ENCODE data around the gene TMIGD2.
A peak's percentile ranks its signal among the peaks of the same experiment; 100 is the strongest.

The TMIGD2 gene

DNA sequence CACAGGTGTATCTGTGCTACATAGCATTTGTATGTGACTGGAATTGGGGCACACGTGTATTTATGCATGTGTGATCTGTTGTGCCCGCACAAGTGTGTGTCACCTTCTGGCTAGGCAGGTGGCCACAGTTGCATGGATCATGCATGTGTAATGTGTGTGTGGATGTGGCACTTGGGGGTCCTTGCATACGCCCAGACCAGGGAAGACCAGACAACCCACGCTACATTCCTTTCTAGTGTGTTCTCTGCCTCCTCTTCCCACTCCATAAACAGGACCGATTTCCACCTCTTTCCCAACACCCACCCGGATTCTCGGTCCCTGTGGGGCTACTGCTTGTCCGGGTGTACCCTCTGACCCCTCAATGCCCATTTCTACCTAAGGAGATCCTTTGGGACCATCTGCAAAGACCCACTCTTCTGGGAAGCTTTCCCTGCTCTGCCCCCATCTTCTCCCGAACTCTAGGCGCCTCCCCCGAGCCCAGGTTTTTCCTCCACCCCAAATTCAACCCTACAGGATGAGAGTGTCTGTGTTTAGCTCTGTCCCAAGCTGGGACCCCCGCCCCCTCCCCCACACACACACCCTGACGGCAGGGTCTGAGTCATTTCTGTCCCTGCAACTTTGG, 24.1 kb upstream of the TMIGD2 start:
- no peak for FAIRE-seq

DNA sequence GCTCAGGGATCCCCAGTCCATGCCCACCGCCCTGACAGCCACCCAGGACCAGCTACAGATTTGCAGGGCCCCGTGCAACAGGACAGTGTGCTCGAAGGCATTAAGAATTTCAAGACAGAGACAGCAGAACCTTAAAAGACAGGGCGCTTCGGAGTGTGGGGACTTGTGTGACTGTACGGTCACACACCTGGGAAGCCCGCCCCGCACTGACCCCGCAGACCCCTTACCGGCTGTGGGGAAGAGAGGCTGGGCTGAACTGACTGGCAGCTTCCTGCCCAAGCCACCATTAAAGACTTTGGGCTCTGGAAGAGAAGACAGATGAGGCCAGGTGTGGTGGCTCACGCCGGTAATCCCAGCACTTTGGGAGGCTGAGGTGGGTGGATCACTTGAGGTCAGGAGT, 22.0 kb upstream of the TMIGD2 start:
- FAIRE-seq: no peak

DNA sequence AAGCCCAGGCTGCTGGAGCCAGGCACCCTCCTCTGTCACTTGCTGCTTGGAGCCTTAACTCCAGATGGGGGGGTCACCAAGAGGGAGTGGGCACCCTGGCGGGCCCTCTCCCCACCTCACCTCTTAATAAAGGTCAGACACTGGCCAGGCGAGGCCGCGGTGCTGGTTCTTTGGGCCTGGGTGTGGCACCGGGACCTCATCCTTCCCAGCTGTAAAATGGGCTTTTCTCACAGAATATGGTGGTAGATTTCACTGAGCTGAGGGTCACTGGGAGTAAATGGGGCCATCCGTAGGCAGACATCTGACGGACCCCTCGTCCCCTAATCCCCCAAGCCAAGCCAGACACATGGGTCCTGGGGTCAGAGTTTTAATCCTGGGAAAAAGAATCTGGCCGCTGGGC, 21.5 kb upstream of the TMIGD2 start:
- FAIRE-seq: no peak

DNA sequence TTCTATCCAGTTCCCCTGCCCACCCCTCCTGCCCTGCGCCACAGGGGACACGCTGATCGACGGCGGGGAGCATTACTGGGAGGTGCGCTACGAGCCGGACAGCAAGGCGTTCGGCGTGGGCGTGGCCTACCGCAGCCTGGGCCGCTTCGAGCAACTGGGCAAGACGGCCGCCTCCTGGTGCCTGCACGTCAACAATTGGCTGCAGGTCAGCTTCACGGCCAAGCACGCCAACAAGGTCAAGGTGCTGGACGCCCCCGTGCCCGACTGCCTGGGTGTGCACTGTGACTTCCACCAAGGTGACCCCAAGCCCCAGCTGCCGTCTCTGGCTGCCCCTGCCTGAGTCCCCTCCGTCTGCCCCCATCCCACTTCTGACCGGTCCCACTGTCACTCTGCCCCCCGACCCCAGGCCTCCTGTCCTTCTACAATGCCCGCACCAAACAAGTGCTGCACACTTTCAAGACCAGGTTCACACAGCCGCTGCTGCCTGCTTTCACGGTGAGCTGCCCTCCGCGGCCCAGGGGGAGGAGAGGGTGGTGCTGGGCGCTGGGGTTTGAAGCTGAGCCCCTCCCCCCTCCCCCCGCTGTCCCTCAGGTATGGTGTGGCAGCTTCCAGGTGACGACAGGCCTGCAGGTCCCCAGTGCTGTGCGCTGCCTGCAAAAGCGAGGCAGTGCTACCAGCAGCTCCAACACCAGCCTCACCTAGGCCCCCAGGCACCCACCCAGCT, 20.9 kb upstream of the TMIGD2 start:
- no peak for FAIRE-seq

DNA sequence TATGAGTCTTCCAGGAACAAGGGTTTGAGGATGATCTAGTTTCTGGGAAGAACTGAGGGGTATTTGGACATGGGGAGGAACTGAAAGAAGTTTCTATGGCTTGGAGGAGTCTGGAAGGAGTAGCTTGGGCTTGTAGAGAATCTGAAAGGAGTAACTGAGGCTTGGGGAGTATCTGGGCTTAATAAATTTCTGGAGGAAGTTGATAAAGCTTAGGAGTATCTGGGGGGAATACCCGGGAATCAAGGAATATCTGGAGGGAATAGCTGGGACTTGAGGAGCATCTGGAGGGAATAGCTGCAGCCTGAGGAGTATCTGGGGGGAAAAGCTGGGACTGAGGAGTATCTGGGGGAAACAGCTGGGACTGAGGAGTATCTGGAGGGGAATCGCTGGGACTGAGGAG, 18.2 kb upstream of the TMIGD2 start:
- FAIRE-seq: no peak

DNA sequence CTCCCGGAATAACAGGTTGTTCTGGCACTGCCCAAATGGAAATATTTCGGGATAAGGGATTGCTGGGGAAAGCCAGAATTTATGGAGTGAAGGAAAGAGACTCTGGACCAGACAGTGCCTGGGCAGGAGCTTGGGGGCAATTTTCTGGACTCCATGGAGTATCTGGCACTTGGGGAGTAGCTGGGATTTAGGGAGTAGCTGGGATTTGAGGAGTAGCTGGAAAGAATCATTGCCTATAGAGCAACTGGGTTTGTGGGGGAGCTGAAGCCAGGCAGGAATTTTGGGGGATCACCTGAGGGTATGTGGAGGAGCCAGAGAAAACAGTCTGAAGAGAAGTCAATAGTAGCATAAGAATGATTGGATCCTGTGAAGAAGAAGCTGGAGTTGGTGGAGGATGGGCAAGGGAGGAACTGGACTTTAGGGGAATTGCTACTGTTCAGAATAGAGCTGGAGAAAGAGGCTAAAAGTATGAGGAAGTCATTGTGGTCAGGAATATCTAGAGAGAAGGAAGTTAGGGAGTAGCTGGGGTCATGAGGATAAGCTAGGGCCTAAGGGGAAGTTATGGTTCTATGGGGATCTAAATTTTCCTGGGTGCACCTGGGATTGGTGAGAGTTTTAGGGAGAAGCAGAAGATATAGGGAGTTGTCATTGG, 17.0 kb upstream of the TMIGD2 start:
- FAIRE-seq: no peak

DNA sequence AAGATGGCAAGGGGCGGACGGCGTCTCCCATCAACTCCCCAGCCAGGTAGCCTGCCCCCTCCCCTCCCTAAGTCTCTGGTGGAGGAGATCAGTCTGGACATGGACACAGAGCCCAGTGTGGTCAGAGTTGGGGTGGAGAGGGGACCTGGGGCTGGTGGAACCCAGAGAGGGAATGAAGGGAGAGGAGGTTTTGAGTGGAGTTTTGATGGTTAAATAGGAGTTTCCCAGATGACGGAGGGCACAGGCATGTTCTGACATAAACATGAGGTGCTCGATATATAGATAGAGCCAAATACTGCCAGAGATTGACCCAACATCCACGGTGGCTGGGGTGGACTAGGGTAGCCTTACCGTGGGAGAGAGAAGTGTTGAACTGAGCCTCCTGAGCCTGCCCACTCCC, 16.3 kb upstream of the TMIGD2 start:
- no peak for FAIRE-seq

DNA sequence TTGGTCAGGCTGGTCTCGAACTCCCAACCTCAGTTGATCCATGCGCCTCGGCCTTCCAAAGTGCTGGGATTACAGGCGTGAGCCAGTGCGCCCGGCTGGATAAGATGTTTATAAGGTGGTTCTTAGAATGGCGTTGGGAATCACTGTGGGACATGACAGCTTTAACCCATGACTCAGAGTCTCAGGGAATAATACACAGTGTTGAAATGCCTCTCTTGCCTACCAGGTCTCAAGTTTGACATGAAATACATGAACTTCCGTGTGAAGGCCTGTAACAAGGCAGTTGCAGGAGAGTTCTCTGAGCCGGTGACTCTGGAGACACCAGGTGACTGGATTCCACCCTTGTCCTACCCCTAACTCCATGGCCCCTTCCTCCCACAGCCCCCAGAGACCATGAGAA, 14.8 kb upstream of the TMIGD2 start:
- no peak for FAIRE-seq

DNA sequence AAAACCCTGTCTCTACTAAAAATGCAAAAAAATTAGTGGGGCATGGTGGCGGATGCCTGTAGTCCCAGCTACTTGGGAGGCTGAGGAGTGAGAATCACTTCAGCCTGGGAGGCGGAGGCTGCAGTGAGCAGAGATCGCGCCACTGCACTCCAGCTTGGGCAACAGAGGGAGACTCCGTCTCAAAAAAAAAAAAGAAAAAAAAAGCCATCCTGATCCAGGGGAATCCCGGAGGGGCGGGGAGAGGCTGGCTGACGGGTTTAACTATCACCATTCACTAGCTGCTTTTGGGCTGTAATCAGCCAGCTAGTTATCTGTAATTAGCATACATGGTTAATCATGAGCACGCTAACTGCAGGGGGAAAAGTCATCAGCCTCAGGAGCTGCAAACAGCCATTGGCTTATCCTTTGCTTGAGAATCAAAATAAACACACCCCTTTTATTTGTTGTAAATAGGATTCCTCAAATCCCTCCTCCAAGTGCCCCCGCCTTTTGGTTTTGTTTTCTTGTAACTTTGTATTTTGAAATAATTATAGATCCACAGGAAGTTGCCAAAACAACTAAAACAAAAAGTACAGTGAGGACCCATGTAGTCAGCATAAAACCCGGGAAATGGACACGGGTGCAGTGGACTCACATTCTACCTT, 11.8 kb upstream of the TMIGD2 start:
- FAIRE-seq: peak; percentile 60

DNA sequence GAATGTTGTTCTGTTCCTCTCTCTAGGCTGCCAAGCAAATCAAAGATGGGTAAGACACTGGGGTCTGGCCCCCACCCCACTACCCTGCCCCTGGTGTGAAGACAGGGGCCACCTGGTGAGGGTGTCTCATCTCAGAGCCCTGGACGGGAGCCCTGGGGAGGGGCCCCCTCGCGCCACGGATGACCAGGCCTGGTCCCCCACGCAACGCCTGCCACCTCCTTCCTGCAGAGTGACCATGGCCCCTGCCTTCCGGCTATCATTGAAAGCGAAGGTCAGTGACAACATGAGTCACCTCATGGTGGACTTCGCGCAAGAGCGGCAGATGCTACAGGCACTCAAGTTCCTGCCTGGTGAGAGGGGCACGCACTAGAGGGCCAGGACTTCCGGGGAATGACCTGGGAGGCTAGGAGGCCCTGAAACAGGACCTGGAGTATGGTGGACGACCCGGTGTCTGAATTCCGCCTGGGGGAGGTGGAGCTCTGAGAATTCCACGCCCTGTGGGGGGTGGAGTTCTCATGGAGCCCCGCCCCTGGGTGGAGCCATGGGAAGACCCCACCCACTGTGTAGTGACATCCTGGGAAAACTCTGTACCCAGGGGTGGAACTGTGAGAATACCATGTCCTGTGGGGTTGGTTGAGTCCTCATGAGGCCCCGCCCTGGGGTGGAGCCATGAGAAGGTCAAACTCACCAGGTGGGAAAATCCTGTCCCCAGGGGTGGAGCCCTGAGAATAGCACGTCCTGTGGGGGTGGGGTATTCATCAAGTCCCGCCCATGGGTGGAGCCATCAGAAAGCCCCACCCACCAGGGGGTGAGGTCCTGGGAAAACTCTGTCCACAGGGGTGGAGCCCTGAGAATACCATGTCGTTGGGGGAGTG, 8.3 kb upstream of the TMIGD2 start:
- no peak for FAIRE-seq

DNA sequence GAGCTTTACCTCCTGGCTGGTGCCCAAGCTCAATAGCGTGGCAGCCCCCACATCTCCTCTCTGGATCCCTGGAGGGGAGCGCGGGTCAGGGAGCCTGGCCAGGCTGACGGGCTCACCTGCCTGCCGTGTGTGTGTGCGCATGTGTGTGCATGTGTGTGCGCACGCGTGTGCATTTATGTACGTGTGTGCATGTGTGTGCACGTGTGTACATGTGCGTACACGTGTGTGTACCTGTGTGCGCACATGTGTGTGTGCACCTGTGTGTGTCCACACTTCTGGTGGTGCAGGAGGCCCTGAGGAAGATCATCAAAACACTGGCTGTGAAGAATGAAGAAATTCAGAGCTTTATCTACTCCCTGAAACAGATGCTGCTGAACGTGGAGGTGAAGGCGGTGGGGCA, 3.5 kb upstream of the TMIGD2 start:
- FAIRE-seq: no peak

DNA sequence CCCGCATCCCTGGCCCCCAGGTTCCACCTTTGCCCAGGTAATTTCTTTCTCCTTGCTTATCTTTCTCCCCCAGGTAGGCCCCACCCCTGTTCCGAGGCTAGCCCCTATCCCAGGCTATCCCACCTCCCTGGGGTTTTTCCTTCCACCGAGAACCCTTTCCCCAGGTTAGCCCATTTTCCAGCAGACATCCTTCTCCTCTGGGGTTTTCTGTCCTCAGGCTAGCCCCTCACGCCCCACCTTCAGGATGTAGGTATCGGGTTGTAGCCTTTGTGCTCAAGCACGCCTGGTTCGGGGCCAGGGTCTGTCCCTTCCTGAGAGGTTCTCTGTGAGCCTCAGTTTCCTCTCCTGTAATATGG, 3.0 kb upstream of the TMIGD2 start:
- no peak for FAIRE-seq

DNA sequence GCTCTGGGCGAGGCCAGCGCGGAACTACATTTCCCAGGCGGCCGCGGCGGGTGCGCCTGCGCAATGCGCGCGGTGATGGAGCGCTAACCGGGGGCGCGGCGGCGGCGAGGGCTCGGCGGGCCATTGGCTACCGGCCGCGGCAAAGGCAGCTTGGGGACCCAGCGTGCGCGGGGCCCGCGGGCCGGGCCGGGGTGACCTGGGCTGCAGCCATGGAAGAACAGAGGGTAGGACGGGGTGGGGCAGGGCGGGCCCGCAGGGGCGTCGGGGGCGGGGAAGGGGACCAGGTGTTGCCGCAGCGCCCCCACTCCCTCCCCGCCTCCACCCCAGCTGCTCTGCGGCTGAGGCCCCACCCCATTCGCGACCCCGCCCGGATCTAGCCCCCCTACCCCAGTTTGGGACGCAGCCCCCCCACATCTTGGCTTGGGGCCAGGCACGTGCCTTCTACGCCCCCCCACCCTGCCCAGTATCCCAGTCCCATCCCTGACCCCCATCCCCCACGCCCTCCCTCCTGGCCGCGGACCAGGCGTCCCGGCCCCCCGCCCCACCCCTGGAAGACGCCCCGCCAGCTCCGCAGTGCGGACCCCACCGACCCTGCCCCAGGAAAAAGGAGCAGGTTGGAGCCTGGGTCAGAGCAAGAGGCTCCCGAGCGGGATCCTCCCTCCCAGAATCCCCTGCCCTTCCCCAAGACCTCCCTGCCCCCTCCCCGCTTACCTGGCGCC, 2.5 kb upstream of the TMIGD2 start, which contains the start of gene FSD1:
Gene FSD1 (plus strand): TSS at position 61 of the 719 bp plus-strand sequence. CDS start 149 bp downstream, at position 210.
- FAIRE-seq: no peak

DNA sequence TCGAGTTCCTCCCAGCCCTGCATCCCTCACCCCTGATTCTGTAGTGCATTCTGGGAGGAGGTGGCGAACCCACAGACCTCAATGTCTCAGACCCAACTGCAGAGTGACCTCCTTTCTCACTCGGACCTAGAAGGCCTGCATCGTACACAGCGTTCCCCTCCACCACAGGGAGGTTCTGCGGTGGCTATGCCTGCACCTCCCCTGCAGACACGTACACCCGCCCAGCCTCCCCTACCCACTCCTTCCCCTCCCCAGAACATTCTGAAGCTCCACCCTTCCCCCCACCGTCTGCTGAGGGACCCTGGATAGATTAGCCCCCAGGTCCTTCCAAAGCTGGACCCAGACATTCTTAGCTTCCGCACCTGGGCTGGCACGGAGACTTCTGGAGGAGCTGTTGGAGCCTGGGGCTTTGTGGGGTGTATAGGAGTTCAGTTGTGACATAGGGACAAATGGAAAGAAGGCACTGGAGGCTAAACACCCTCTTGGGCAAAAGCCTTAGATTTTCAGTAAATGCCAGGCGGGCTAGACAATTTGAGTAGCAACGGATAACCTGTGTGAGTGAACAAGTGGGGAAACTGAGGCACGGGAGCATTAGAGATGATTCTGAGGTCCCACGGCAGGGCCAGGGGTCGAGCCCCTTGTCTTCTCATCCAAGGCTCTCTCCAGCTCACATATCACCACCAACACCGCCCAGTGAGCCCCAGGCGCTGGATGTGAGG, 1.8 kb upstream of the TMIGD2 start:
- no peak for FAIRE-seq

DNA sequence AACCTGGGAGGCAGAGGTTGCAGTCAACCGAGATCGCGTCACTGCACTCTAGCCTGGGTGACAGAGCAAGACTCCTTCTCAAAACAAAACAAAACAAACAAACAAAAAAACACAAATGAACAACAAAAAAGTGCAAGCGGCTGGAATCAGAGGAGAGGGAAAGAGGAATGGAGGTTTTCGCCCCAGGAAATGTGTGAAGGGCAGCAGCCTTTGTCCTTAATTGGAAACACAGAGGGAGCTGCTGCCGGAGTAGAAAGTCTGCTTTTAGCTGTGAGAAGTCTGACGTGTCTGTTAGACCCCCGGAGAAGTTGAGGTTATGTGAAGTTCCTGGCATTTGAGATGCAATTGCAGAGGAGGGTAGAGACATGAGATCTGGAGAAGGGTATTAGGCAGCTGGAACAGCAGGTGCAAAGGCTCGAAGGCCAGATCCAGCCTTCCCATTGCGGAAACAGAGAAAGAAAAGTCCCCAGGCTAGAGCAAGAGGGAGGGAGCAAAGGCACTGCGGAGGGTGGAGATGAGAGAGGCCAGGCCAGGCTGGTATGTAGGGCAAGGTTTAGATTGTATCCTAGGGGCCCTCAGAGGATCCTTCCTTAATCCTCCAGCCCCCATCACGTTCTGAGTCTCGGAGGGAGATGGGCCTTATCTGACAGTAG, 473 bp downstream of the TMIGD2 start:
- no peak for FAIRE-seq

DNA sequence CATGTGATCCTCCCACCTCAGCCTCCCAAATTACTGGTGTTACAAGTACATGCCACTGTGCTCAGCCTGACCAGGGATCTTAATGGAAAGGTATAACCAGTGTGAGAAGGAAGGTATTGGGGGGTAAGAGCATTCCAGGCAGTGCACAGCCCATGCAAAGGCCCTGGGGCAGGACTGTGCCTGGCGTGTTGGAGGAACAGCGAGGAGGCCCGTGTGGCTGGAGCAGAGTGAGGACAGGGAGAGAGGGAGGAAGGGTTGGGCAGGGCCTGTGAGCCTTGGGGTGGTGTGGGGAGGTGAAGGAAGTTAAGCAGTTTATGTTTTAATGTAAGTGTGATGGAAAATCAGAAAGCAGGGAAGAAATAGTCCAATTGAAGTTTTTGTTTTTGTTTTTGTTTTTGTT, 1.6 kb downstream of the TMIGD2 start:
- FAIRE-seq: no peak

DNA sequence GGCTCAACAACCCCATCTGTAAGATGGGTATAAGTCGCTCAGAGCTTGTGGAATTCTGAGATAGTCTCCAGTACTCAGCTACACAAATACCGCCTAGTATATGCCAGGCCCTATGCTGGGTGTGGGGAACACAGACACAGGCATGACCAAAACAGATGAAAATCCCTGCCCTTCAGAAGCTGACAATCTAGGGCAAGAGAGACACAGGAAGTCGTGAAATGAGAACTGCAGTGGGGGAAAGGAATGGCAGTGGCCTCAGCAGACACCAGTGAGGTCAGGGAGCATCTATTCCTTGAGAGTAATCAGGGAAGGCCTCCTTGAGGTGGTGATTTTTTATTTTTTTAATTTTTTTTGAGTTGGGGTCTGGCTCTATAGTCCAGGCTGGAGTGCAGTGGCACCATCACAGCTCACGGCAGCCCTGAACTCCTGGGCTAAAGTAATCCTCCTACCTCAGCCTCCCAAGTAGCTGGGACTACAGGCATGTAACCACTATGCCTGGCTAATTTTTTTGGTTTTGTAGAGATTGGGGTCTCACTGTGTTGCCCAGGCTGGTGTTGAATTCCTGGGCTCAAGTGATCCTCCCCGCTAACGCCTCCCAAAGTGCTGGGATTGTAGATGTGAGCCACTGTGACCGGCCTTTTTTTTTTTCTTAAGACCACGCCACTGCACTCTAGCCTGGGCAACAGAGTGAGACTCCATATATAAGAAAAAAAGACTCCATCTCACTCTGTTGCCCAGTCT, 3.2 kb downstream of the TMIGD2 start:
- no peak for FAIRE-seq

DNA sequence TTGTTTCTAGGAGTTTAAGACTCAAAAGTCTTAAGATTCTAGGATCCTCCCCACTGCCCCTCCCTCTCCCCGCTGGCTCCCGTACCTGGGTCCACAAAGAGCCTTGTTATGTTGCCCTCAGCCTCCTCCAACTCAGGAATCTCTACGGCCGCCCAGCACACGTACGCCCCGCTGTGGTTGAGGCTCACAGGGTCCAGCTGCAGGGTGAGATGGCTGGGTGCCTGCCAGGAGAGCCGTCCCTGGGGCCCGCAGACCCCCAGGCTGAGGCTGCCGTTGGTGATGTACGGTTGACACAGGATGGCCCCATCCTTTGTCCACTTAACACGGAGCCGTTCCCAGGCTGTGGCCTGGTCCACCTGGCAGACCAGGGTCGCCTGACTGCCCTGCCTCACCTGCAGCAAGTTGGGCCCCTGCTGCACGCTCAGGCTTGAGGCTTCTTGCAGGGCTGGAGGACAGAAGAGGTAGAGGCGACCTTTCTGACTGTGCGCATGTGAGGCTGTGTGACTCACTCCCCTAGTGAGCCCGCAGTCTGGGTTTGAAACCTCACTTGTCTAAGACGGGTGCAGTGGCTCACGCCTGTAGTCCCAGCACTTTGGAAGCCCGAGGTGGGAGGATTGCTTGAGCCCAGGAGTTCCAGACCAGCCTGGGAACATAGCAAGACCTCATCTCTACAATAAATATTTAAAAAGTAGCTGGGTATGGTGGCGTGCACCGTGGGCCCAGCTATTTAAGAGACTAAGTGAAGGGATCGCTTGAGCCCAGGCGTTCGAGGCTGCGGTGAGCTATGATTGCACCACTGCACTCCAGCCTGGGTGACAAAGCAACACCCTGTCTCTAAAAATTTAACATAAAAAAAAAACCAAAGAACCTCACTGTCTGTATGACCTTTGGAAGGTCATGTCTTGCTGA, 4.0 kb downstream of the TMIGD2 start:
- no peak for FAIRE-seq
